Aorta (tissue), 5 donors: ENCODE measurements around the gene IL17RC. TPM values are rescaled to one million over a fixed set of nuclear protein-coding genes. Genes with fewer than 3 reads are reported as not detected.

ENCODE experiments used
- ATAC-seq: fragments of 200-7000 bp; cut with Tn5 transposase; one replicate; pipeline ENCODE4 v1.9.1; 2022; ENCODE audit warnings: moderate library complexity; ENCODE audit not compliant: low FRiP score
- DNase-seq, 2 donors: peaks; one replicate each; pipeline ENCODE4 v3.0.0-alpha.2; 2020
- H3K27ac ChIP-seq, 2 donors: one replicate each; pipeline ENCODE4 v1.5.1; 2013; ENCODE audit warnings: low read length in 2 of 2, mild to moderate bottlenecking in 2 of 2, moderate library complexity in 2 of 2, control low read depth in 1 of 2, inconsistent platforms in 1 of 2, low read depth in 1 of 2
- H3K27me3 ChIP-seq, 2 donors: one replicate each; pipeline ENCODE4 v1.6.1; 2013; ENCODE audit warnings: control low read depth in 1 of 2, low read length in 1 of 2, mild to moderate bottlenecking in 1 of 2, moderate library complexity in 1 of 2; ENCODE audit not compliant: insufficient read depth in 2 of 2, control insufficient read depth in 1 of 2
- H3K36me3 ChIP-seq, 2 donors: one replicate each; pipeline ENCODE4 v1.6.1; 2013; ENCODE audit warnings: control low read depth in 1 of 2, low read length in 1 of 2, mild to moderate bottlenecking in 1 of 2; ENCODE audit not compliant: insufficient read depth in 2 of 2, control insufficient read depth in 1 of 2
- H3K4me1 ChIP-seq, 2 donors: one replicate each; pipeline ENCODE4 v1.6.1; 2013; ENCODE audit warnings: low read length in 2 of 2, control low read depth in 1 of 2, mild to moderate bottlenecking in 1 of 2, moderate library complexity in 1 of 2; ENCODE audit not compliant: insufficient read depth in 2 of 2, control insufficient read depth in 1 of 2
- H3K4me3 ChIP-seq, 2 donors: one replicate each; pipeline ENCODE4 v1.5.1; 2013; ENCODE audit warnings: low read length in 2 of 2, control low read depth in 1 of 2, mild to moderate bottlenecking in 1 of 2
- H3K9me3 ChIP-seq: one replicate; pipeline ENCODE4 v1.6.1; 2013; ENCODE audit warnings: mild to moderate bottlenecking, low read length; ENCODE audit not compliant: control insufficient read depth
- WGBS, 2 donors: extraction: QIAGEN DNeasy Blood & Tissue Kit; methylation state at CpG; one replicate each; pipeline ENCODE4 v1.1.7; 2013; 5-methylcytosine and 5-hydroxymethylcytosine counted together
- intact Hi-C, 2 donors: fragments of 100-400 bp; cut with DNase I; formaldehyde crosslinking; loops; one replicate each; pipeline versions ENCODE4 v1.14.2 to v1.15.0; 2022
- polyA plus RNA-seq, 2 donors: library from polyadenylated mRNA; stranded (reverse); fragments of 200-250 nt; gene quantifications; one replicate each; pipeline ENCODE4 v1.2.3, GENCODE V29; 2013
- total RNA-seq, 2 donors: library from RNA; stranded (reverse); fragmentation: NEBNext Ultra II Directional; extraction: Animal tissue kit (Norgen Biotek cat#: 25700); gene quantifications; one replicate each; pipeline ENCODE4 v1.2.1, GENCODE V29; 2021
- donor health status: healthy with polysubstance abuse.
- donor health status: Bipolar disorder and iron deficiency.
- donor health status: DM: no; HTN: no; CAD: no.
- donor health status: DM: no; HTN: no; CAD: no.
- donor health status: DM: yes; HTN: yes; CAD: no.

Gene IL17RC
- total and polyA plus RNA-seq, 4 donors = 8.6 to 108 (median 29.7) TPM

DNA sequence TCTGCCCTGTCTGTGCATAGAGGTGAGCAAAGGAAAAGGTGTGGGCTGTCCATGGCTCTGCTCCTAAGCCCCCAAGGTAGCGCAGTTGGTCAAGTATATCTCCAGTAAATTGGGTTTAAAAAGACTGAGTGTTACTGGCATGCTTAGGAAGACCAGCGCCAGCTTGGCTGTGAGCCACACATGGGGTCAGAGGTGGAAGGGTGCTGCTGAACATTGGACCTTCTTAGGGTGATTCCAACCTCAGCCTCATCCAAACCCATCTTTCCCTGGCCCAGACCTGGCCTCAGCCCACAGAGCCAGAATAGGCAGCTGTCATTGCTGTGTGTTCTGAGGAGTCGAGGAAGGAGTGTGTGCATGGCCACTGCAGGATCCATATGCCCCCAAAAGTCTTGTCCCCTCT lies 8.6 kb upstream of the IL17RC start:
- 88% methylated on average over 3 of the region's 3 CpGs for WGBS, 2 donors
- Histone ChIP-seq H3K4me1 (no peaks in the 10 kb centered on the region), H3K27ac (no peak overlapping the region), H3K9me3 (no peaks in the 10 kb centered on the region), H3K36me3 (no peaks in the 10 kb centered on the region), H3K27me3 (no peaks in the 10 kb centered on the region), H3K4me3 (no peak overlapping the region)
- DNase-seq (peak in 1 of 2 donors; percentile 44), ATAC-seq (no peak)
- intact Hi-C loops = no loop called here

DNA sequence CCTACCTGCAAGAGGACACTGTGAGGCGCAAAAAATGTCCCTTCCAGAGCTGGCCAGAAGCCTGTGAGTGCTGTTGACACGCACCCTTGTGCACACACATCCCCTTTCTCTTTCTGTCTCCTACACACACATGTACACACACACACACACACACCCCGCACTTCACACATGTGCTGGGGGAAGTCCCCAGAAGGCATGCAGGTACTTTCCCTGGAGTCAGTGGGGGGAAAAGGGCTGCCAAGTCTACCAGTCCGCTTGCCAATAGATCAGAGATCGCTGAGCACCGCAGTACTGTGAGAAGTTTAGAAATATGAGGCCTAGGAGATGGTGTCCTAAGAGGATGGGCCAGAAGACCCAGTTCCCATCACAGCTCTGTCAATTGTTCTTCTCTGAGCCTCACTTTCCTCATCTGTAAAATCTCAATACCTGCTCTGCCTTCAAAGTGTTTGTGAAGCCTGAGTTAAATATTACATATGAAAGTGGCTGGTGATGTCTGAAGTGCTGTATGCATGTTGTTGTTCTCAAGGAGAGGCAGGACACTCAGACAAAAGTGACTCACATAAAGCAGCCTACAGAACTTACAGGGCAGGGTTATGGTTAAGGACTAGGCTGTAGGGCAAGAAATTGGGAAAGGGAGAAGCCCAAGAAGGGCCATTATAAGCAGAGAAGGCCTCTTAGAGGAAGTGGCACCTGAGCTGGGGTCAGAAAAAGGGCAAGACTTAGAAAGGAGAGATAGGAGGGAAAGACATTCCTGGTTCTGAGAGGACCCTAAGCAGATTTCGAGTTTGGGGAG lies 7.5 kb upstream of the IL17RC start:
- Histone ChIP-seq H3K27me3 (no peaks in the 10 kb centered on the region), H3K27ac (no peak overlapping the region), H3K9me3 (no peaks in the 10 kb centered on the region), H3K4me3 (no peak overlapping the region), H3K36me3 (no peaks in the 10 kb centered on the region), H3K4me1 (no peaks in the 10 kb centered on the region)
- WGBS, 2 donors = 89 to 90% methylated on average over 7 of the region's 7 CpGs
- DNase-seq = peak in 1 of 2 donors; percentile 22
- ATAC-seq = peak; percentile 14
- intact Hi-C loops = no loop called here

DNA sequence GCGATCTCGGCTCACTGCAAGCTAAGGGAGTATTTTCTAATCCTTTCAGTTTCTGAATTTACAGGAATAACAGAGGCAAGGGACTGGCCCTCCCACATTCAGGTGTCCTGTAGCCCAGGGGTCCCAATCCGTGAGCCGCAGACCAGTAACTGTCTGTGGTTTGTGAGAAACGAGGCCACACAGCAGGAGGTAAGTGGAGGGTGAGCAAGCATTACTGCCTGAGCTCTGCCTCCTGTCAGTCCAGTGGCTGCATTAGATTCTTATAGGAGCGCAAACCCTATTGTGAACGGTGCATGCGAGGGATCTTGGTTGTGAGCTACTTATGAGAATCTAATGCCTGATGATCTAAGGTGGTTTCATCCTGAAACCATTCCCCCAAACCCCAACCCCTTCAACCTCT lies 5.0 kb upstream of the IL17RC start:
- H3K27me3 ChIP-seq = no peaks in the 10 kb centered on the region
- 89 to 92% methylated on average over 8 of the region's 8 CpGs for WGBS, 2 donors
- no peak overlapping the region for H3K27ac ChIP-seq
- intact Hi-C loops = no loop called here
- no peaks in the 10 kb centered on the region for H3K36me3 ChIP-seq
- H3K4me3 ChIP-seq = no peak overlapping the region
- no peaks in the 10 kb centered on the region for H3K4me1 ChIP-seq
- no peaks in the 10 kb centered on the region for H3K9me3 ChIP-seq
- ATAC-seq = no peak
- DNase-seq = peak in 1 of 2 donors; percentile 57

DNA sequence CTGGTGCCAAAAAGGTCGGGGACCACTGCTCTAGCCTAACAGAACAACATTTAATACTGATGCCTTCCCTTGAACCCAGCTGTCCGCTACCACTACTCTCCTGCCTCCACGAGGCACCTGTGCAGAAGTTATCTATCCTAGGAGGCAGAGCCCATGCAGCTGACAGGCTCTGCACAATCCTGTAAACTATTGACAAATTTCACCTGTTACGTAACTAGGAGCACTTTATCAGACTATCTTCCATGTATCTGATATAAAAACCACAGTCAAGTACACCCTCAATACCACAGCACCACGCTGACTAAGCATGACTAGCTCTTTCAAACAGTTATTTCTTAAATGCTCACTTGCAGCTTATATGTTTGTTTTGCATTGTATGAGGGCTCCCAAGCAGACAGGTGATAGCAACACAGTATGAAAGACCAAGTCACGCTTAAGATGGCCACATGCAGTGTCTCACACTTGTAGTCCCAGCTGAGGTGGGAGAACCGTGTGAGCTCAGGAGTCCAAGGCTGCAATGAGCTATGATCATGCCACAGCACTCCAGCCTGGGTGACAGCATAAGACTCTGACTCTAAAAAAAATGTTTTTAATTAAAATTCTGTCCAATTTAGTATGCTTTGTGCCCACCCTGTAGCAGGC lies 4.5 kb upstream of the IL17RC start:
- ATAC-seq = no peak
- intact Hi-C loops = no loop called here
- H3K9me3 ChIP-seq = no peaks in the 10 kb centered on the region

DNA sequence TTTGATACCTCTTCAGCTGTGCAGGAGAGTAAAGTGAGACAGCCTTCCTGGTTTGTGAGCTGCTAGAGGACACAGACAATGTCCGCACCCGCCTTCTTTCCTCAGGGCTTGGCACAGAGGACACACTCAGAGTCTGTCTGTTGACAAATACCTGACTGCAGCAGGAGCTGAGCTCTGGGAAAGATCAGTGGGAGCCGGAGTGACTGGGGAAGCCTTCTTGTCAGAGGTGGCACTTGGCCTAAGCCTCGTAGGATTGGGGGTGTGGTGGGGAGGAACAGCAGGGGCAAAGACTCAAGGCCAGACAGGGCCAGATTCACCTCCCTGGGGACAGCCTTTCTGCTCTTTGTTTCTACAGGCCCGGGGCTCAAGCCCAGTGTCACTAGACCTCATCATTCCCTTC lies 3.3 kb upstream of the IL17RC start:
- no peak overlapping the region for H3K4me3 ChIP-seq
- H3K36me3 ChIP-seq = no peaks in the 10 kb centered on the region
- H3K9me3 ChIP-seq = no peaks in the 10 kb centered on the region
- 36 to 40% methylated on average over 5 of the region's 5 CpGs for WGBS, 2 donors
- DNase-seq (peak in 1 of 2 donors; percentile 44), ATAC-seq (no peak)
- intact Hi-C loops = no loop called here
- H3K4me1 ChIP-seq = no peaks in the 10 kb centered on the region
- no peak overlapping the region for H3K27ac ChIP-seq
- no peaks in the 10 kb centered on the region for H3K27me3 ChIP-seq

More for the DNA sequence above, 4.5 kb upstream of the IL17RC start:
- WGBS, 2 donors = 88 to 93% methylated on average over 7 of the region's 7 CpGs
- Histone ChIP-seq H3K4me3 (no peak overlapping the region), H3K27ac (no peak overlapping the region), H3K4me1 (no peaks in the 10 kb centered on the region), H3K36me3 (no peaks in the 10 kb centered on the region), H3K27me3 (no peaks in the 10 kb centered on the region)
- DNase-seq = peak in 1 of 2 donors; percentile 27

DNA sequence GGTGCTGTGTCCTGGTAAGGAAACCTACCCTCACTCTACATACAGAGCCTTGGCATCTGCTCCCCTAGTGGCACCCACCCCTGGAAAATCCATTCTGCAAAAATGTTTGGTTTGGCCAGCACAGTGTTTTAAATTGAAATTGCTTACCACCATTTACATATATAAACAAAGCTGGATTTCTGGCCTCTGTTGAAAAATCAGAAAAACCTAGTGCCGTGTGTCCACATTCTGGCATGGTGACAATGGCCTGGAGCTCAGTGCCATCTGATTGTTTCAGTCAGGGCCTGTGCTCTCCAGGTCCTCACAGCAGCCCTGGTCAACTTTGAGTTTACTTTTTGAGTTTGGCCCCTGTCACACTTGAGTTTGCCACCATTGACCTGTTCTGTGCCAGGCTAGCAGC lies 2.9 kb upstream of the IL17RC start:
- H3K27me3 ChIP-seq = no peaks in the 10 kb centered on the region

DNA sequence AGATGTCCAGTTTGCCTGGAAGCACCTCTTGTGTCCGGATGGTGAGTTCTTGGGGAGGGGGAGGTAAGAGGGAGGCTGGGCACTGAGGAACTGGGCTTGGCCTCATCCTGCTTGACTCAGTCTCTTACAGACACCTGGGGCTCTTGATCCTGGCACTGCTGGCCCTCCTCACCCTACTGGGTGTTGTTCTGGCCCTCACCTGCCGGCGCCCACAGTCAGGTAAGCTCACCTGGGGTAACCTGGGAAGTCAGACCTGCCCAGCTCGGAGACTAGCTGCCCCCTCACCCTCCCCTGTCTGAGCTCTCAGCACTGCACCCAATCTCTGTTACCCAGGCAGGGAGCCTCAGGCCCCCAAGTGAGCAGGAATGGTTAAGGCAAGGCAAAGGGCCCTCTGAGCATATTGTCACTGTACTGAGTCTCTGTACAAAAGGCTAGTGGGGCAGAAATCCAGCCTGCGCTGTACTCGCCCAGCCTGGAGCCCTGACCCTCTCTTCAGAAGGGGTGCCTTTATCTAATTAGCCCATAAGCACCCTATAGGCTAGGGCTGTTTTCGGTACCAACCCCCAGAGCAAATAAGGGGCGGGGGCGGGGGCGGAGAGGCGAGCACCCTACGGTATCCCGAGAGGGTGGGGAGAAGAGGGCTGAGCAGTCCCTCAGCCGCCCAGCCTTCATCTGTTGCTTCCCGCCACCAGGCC lies 2.2 kb upstream of the IL17RC start:
- ATAC-seq = no peak
- no peaks in the 10 kb centered on the region for H3K36me3 ChIP-seq

More for the DNA sequence above, 2.9 kb upstream of the IL17RC start:
- intact Hi-C loops = loop anchor here in 1 of 2 donors (2.0 kb wide), 1 partner anchor 23 kb away; the partner anchor contains the start of gene JAGN1
- no peak for ATAC-seq
- 5 to 7% methylated on average over 1 of the region's 1 CpG for WGBS, 2 donors
- no peaks in the 10 kb centered on the region for H3K36me3 ChIP-seq
- H3K4me1 ChIP-seq = no peaks in the 10 kb centered on the region
- no peaks in the 10 kb centered on the region for H3K9me3 ChIP-seq
- H3K4me3 ChIP-seq = no peak overlapping the region
- DNase-seq = peak in 1 of 2 donors; percentile 43
- H3K27ac ChIP-seq = no peak overlapping the region

DNA sequence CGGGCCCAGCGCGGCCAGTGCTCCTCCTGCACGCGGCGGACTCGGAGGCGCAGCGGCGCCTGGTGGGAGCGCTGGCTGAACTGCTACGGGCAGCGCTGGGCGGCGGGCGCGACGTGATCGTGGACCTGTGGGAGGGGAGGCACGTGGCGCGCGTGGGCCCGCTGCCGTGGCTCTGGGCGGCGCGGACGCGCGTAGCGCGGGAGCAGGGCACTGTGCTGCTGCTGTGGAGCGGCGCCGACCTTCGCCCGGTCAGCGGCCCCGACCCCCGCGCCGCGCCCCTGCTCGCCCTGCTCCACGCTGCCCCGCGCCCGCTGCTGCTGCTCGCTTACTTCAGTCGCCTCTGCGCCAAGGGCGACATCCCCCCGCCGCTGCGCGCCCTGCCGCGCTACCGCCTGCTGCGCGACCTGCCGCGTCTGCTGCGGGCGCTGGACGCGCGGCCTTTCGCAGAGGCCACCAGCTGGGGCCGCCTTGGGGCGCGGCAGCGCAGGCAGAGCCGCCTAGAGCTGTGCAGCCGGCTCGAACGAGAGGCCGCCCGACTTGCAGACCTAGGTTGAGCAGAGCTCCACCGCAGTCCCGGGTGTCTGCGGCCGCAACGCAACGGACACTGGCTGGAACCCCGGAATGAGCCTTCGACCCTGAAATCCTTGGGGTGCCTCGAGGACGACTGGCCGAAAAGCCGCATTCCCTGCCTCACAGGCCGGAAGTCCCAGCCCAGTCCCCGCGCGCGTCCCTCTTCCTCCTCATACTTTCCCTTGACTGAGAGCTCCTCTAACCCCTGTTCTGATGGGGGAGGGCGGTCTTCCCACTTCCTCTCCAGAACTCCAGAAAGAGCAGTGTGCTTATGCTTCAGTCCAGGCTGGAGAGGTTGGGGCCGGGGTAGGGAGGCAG lies 1.4 kb upstream of the IL17RC start:
- Histone ChIP-seq H3K9me3 (no peaks in the 10 kb centered on the region), H3K36me3 (no peaks in the 10 kb centered on the region), H3K4me3 (peak overlapping the region; percentile 44 to 52), H3K27ac (peak overlapping the region; percentile 46 to 81), H3K4me1 (no peaks in the 10 kb centered on the region), H3K27me3 (no peaks in the 10 kb centered on the region)
- ATAC-seq = peak; percentile 75
- WGBS, 2 donors = 0 to 1% methylated on average over 78 to 99 of the region's 99 CpGs
- intact Hi-C loops = loop anchor here (2.0 to 5.0 kb wide), 2 partner anchors 25 to 73 kb away; partner anchors contain the start of genes RPUSD3 (in 2 of the 2) and JAGN1 (in 1 of the 2)
- DNase-seq = peak; percentile 85 to 90

More for the DNA sequence above, 2.2 kb upstream of the IL17RC start:
- intact Hi-C loops = loop anchor here (2.0 to 5.0 kb wide), 2 partner anchors 24 to 72 kb away; partner anchors contain the start of genes RPUSD3 (in 2 of the 2) and JAGN1 (in 1 of the 2)
- peak overlapping the region in 1 of 2 donors; percentile 44 for H3K4me3 ChIP-seq
- no peaks in the 10 kb centered on the region for H3K4me1 ChIP-seq
- no peaks in the 10 kb centered on the region for H3K9me3 ChIP-seq
- no peak overlapping the region for H3K27ac ChIP-seq
- H3K27me3 ChIP-seq = no peaks in the 10 kb centered on the region
- WGBS, 2 donors = 15 to 23% methylated on average over 15 of the region's 15 CpGs
- DNase-seq = peak in 1 of 2 donors; percentile 68
